Smooth muscle cell (in vitro differentiated cells): ENCODE measurements around the gene SMIM43. TPM values are rescaled to one million over a fixed set of nuclear protein-coding genes. Genes with fewer than 3 reads are reported as not detected.
A peak's percentile ranks its signal among the peaks of the same experiment; 100 is the strongest.

ENCODE experiments used
- DNase-seq: peaks from one replicate; lab custom pipeline; 2025; ENCODE audit not compliant: unreplicated experiment; lab: John Stamatoyannopoulos, UW
- H2AFZ ChIP-seq: fragments of 200-600 bp; sonication (generic); 2 replicates; pipeline ENCODE4 v1.6.0; 2016; ENCODE audit warnings: antibody characterized with exemption, low read depth, mild to moderate bottlenecking
- H3F3A ChIP-seq: fragments of 200-600 bp; sonication (generic); 2 replicates; pipeline ENCODE4 v1.6.0; 2017; ENCODE audit warnings: antibody characterized with exemption, low read depth
- H3K27ac ChIP-seq: fragments of 200-600 bp; sonication (generic); 2 replicates; pipeline ENCODE4 v1.5.1; 2016; ENCODE audit warnings: low read depth, mild to moderate bottlenecking
- H3K27me3 ChIP-seq: fragments of 200-600 bp; sonication (generic); 2 replicates; pipeline ENCODE4 v1.6.1; 2016; ENCODE audit warnings: low read depth, mild to moderate bottlenecking
- H3K36me3 ChIP-seq: fragments of 200-600 bp; sonication (generic); 2 replicates; pipeline ENCODE4 v1.5.1; 2016; ENCODE audit warnings: low read depth
- H3K4me1 ChIP-seq: fragments of 200-600 bp; sonication (generic); 2 replicates; pipeline ENCODE4 v1.5.1; 2016; ENCODE audit warnings: low read depth
- H3K4me2 ChIP-seq: fragments of 200-600 bp; sonication (generic); 2 replicates; pipeline ENCODE4 v1.6.0; 2016; ENCODE audit warnings: mild to moderate bottlenecking
- H3K4me3 ChIP-seq: fragments of 200-600 bp; sonication (generic); 2 replicates; pipeline ENCODE4 v1.5.1; 2016; ENCODE audit warnings: mild to moderate bottlenecking
- H3K79me2 ChIP-seq: fragments of 200-600 bp; sonication (generic); 2 replicates; pipeline ENCODE4 v1.6.0; 2016; ENCODE audit warnings: low read depth, mild to moderate bottlenecking
- H3K9ac ChIP-seq: fragments of 200-600 bp; sonication (generic); 2 replicates; pipeline ENCODE4 v1.6.0; 2016; ENCODE audit warnings: low read depth
- H3K9me3 ChIP-seq: fragments of 200-600 bp; sonication (generic); replicated peaks from 2 replicates; pipeline ENCODE4 v1.5.1; 2016; ENCODE audit warnings: low read depth
- H4K20me1 ChIP-seq: fragments of 200-600 bp; sonication (generic); 2 replicates; pipeline ENCODE4 v1.6.0; 2016; ENCODE audit warnings: low read depth
- CTCF ChIP-seq: fragments of 200-600 bp; sonication (generic); IDR thresholded peaks from 2 replicates; pipeline ENCODE4 v1.5.1; 2017; ENCODE audit warnings: borderline replicate concordance, mild to moderate bottlenecking, antibody characterized with exemption; ENCODE audit not compliant: insufficient read depth, poor library complexity, severe bottlenecking
- WGBS: methylation state at CpG from one replicate; pipeline ENCODE4 v1.1.7; 2016; ENCODE audit warnings: low lambda C conversion rate; 5-methylcytosine and 5-hydroxymethylcytosine counted together
- polyA plus RNA-seq: library from polyadenylated mRNA; unstranded; fragments of >200 nt; fragmentation: Nextera tagmentation; extraction: Ambion mirVana; gene quantifications from 2 replicates; pipeline ENCODE4 v1.2.1, GENCODE V29; 2016
- total RNA-seq: library from RNA; depleted of rRNA; stranded (reverse); fragments of >200 nt; gene quantifications from 2 replicates; pipeline ENCODE4 v1.2.3, GENCODE V29; 2014

The SMIM43 gene
- total and polyA plus RNA-seq, 2 experiments from 2014 or later, result not detected

GRCh38 chr4:121712001-121712651 lies 52.8 kb downstream of the SMIM43 start:
- TF ChIP-seq CTCF, result no peak
- Histone ChIP-seq H4K20me1 (no peaks in the 10 kb centered on the region), H3F3A (peaks cover 12% of the 10 kb centered on the region), H3K27ac (peak overlapping the region; percentile 94), H3K9me3 (no peaks in the 10 kb centered on the region), H3K4me3 (no peak overlapping the region), H2AFZ (no peak overlapping the region), H3K9ac (peak overlapping the region; percentile 79), H3K36me3 (no peaks in the 10 kb centered on the region), H3K4me1 (peaks cover 25% of the 10 kb centered on the region), H3K27me3 (no peaks in the 10 kb centered on the region), H3K4me2 (peak overlapping the region; percentile 80), H3K79me2 (no peaks in the 10 kb centered on the region)
- WGBS, result 36% methylated on average over 7 of the region's 7 CpGs
- no peak for DNase-seq

GRCh38 chr4:121711263-121712000 lies 53.5 kb downstream of the SMIM43 start:
- no peaks in the 10 kb centered on the region for H3K9me3 ChIP-seq
- H3K4me2 ChIP-seq, result peak overlapping the region; percentile 80
- no peaks in the 10 kb centered on the region for H3K36me3 ChIP-seq
- no peaks in the 10 kb centered on the region for H3K79me2 ChIP-seq
- no peaks in the 10 kb centered on the region for H3K27me3 ChIP-seq
- peaks cover 12% of the 10 kb centered on the region for H3F3A ChIP-seq
- peak overlapping the region; percentile 31 for H3K4me3 ChIP-seq
- peak overlapping the region; percentile 94 for H3K27ac ChIP-seq
- peaks cover 25% of the 10 kb centered on the region for H3K4me1 ChIP-seq
- peak overlapping the region; percentile 79 for H3K9ac ChIP-seq
- WGBS, result 1% methylated on average over 18 of the region's 18 CpGs
- H4K20me1 ChIP-seq, result no peaks in the 10 kb centered on the region
- peak; percentile 63 for DNase-seq
- no peak for TF ChIP-seq CTCF
- H2AFZ ChIP-seq, result peak overlapping the region; percentile 56

- TF ChIP-seq CTCF, result no peak
- H3K27me3 ChIP-seq, result no peaks in the 10 kb centered on the region
- no peak overlapping the region for H2AFZ ChIP-seq
- no peaks in the 10 kb centered on the region for H3K9me3 ChIP-seq
- no peak overlapping the region for H3K9ac ChIP-seq
- WGBS, result 94% methylated on average over 3 of the region's 3 CpGs
- peak overlapping the region; percentile 94 for H3K27ac ChIP-seq
- H3K4me2 ChIP-seq, result peak overlapping the region; percentile 80
- no peak for DNase-seq
- no peak overlapping the region for H3K4me3 ChIP-seq
- no peaks in the 10 kb centered on the region for H4K20me1 ChIP-seq
- H3K4me1 ChIP-seq, result peaks cover 25% of the 10 kb centered on the region
- H3K79me2 ChIP-seq, result no peaks in the 10 kb centered on the region
- no peaks in the 10 kb centered on the region for H3K36me3 ChIP-seq
- peaks cover 12% of the 10 kb centered on the region for H3F3A ChIP-seq
Observed at GRCh38 chr4:121709766-121710405, 55.1 kb downstream of the SMIM43 start.

Other genes with a start within 250 kb of the SMIM43 start
- gene ANXA5, start 68.2 kb downstream of the SMIM43 start, total RNA-seq, result 481 and 521 TPM in 2 replicates
- gene ANXA5, start 68.2 kb downstream of the SMIM43 start, polyA plus RNA-seq, result 586 and 597 TPM in 2 replicates
- gene EXOSC9, start 36.2 kb upstream of the SMIM43 start, total RNA-seq, result 45.1 and 56.2 TPM in 2 replicates
- 27.6 and 31.8 TPM in 2 replicates for gene EXOSC9, start 36.2 kb upstream of the SMIM43 start, polyA plus RNA-seq
- 21.4 and 22.5 TPM in 2 replicates for gene CCNA2, start 58.7 kb upstream of the SMIM43 start, total RNA-seq
- 13.0 and 16.2 TPM in 2 replicates for gene CCNA2, start 58.7 kb upstream of the SMIM43 start, polyA plus RNA-seq
- 16.7 and 26.4 TPM in 2 replicates for gene BBS7, start 105.3 kb upstream of the SMIM43 start, total RNA-seq
- 17.7 and 19.2 TPM in 2 replicates for gene BBS7, start 105.3 kb upstream of the SMIM43 start, polyA plus RNA-seq
- 0.36 and 1.3 TPM in 2 replicates for gene TRPC3, start 186.9 kb upstream of the SMIM43 start, total RNA-seq
- gene TRPC3, start 186.9 kb upstream of the SMIM43 start, polyA plus RNA-seq, result 0.17 TPM in 1 of 2 replicates, not detected in the other